GM12878 (cell line): ENCODE measurements around the gene PLEK2.
"Not testable (repeated sequence)": the region's sequence is repeated elsewhere in the genome, so short reads cannot be mapped to it uniquely, and the experiment has no call there.

Source experiments
- CEBPB ChIP-seq, 2 experiments: fragments of 150-350 bp in 1 of 2; IDR thresholded peaks; 2 replicates each; pipeline ENCODE4 v1.6.1; 2012 to 2014; ENCODE audit warnings: low read depth in 2 of 2, low read length in 2 of 2, borderline replicate concordance in 1 of 2, inconsistent platforms in 1 of 2
- EP300 ChIP-seq, 2 experiments: fragments of 150-350 bp in 1 of 2; IDR thresholded peaks; 2 replicates each; pipeline ENCODE4 v1.6.1; 2011 to 2012; ENCODE audit warnings: low read depth in 2 of 2, low read length in 2 of 2, borderline replicate concordance in 1 of 2, improper control_type of control experiment in 1 of 2, inconsistent platforms in 1 of 2; ENCODE audit not compliant: control insufficient read depth in 1 of 2
- ESRRA ChIP-seq: IDR thresholded peaks from 2 replicates; pipeline ENCODE4 v1.6.1; 2012; ENCODE audit warnings: mild to moderate bottlenecking, low read length, improper control_type of control experiment
- KDM1A ChIP-seq: fragments of 200-600 bp; sonication (generic); IDR thresholded peaks from 2 replicates; pipeline ENCODE4 v1.6.1; 2016; ENCODE audit warnings: borderline replicate concordance
- MTA3 ChIP-seq: IDR thresholded peaks from 2 replicates; pipeline ENCODE4 v1.6.1; 2012; ENCODE audit warnings: low read length, inconsistent platforms, borderline replicate concordance
- POLR2A ChIP-seq: IDR thresholded peaks from 2 replicates; pipeline ENCODE4 v1.6.1; 2011; ENCODE audit warnings: low read depth, mild to moderate bottlenecking, low read length
- SMC3 ChIP-seq: IDR thresholded peaks from 2 replicates; pipeline ENCODE4 v1.6.1; 2011; ENCODE audit warnings: low read length, improper control_type of control experiment, borderline replicate concordance
- USF2 ChIP-seq: IDR thresholded peaks from 2 replicates; pipeline ENCODE4 v1.6.1; 2011; ENCODE audit warnings: low read depth, low read length, improper control_type of control experiment, borderline replicate concordance
- ZNF217 ChIP-seq: fragments of 450-650 bp; IDR thresholded peaks from 2 replicates; pipeline ENCODE4 v1.6.1; 2017; ENCODE audit warnings: antibody characterized with exemption, mild to moderate bottlenecking
- TF ChIP-seq, protein P1 (sequence below): IDR thresholded peaks from 2 replicates; pipeline ENCODE4 v1.6.1; 2011; ENCODE audit warnings: borderline replicate concordance, low read depth, mild to moderate bottlenecking, moderate library complexity, low read length; ENCODE audit not compliant: insufficient read depth, poor library complexity, severe bottlenecking
- TF ChIP-seq, protein P2 (sequence below), 3 experiments: IDR thresholded peaks in 2 of 3; conservative IDR thresholded peaks in 1 of 3; 2 replicates each; pipeline ENCODE4 v1.5.1; 2011; ENCODE audit warnings: low read depth in 3 of 3, low read length in 3 of 3, mild to moderate bottlenecking in 3 of 3, control low read depth in 2 of 3, moderate library complexity in 2 of 3, inconsistent platforms in 1 of 3, mixed read lengths in 1 of 3; ENCODE audit not compliant: control insufficient read depth in 2 of 3, insufficient read depth in 1 of 3; ENCODE audit errors: extremely low read depth in 1 of 3

DNA sequence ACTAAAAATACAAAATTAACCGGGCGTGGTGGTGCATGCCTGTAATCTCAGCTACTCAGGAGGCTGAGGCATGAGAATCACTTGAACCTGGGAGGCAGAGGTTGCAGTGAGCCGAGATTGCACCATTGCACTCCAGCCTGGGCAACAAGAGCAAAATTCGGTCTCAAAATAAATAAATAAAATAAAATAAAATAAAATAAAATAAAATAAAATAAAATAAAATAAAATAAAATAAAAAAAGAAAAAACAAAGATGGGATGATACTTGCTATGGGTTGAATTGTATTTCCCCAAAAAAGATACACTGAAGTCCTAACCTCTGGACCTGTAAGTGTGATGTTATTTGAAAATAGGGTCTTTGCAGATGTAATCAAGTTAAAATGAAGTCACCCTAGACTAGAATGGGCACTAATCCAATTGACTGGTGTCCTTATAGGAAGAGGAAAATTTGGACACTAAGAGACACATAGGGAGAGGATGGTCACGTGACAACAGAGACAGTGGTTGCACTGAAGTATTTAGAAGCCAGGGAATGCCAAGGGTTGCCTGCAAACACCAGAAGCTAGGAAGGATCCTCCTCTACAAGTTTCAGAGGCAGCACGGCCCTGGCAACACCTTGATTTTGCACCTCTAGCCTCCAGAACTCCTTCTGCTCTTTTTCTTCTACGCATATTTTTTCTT lies 3.7 kb downstream of the PLEK2 start:
- not testable (repeated sequence) for TF ChIP-seq KDM1A; SMC3; USF2; MTA3; ESRRA; CEBPB (IDR thresholded peaks at IDR 0.05; ENCODE audit: borderline replicate concordance in 1 of 2, low read depth in 2 of 2, low read length in 2 of 2); ZNF217; EP300 (IDR thresholded peaks at IDR 0.05; ENCODE audit: borderline replicate concordance in 1 of 2, control insufficient read depth in 1 of 2, low read depth in 2 of 2, low read length in 2 of 2); POLR2A
- TF ChIP-seq, protein P1, sequence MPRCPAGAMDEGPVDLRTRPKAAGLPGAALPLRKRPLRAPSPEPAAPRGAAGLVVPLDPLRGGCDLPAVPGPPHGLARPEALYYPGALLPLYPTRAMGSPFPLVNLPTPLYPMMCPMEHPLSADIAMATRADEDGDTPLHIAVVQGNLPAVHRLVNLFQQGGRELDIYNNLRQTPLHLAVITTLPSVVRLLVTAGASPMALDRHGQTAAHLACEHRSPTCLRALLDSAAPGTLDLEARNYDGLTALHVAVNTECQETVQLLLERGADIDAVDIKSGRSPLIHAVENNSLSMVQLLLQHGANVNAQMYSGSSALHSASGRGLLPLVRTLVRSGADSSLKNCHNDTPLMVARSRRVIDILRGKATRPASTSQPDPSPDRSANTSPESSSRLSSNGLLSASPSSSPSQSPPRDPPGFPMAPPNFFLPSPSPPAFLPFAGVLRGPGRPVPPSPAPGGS, result not testable (repeated sequence)
- TF ChIP-seq, protein P2, sequence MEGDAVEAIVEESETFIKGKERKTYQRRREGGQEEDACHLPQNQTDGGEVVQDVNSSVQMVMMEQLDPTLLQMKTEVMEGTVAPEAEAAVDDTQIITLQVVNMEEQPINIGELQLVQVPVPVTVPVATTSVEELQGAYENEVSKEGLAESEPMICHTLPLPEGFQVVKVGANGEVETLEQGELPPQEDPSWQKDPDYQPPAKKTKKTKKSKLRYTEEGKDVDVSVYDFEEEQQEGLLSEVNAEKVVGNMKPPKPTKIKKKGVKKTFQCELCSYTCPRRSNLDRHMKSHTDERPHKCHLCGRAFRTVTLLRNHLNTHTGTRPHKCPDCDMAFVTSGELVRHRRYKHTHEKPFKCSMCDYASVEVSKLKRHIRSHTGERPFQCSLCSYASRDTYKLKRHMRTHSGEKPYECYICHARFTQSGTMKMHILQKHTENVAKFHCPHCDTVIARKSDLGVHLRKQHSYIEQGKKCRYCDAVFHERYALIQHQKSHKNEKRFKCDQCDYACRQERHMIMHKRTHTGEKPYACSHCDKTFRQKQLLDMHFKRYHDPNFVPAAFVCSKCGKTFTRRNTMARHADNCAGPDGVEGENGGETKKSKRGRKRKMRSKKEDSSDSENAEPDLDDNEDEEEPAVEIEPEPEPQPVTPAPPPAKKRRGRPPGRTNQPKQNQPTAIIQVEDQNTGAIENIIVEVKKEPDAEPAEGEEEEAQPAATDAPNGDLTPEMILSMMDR (IDR thresholded peaks at IDR 0.05 in 2 of 3, conservative IDR thresholded peaks at IDR 0.05 in 1 of 3; ENCODE audit: control insufficient read depth in 2 of 3, extremely low read depth in 1 of 3, insufficient read depth in 1 of 3, low read depth in 3 of 3, low read length in 3 of 3), result not testable (repeated sequence)
